HEK293T (cell line): ENCODE data around the gene PIGU.
A peak's percentile ranks its signal among the peaks of the same experiment; 100 is the strongest.
"Not testable (repeated sequence)": the region's sequence is repeated elsewhere in the genome, so short reads cannot be mapped to it uniquely, and the experiment has no call there.

Source experiments
- CTCF ChIA-PET: fragments of 350-600 bp; formaldehyde crosslinking; extraction: SDS; loops from one replicate; lab custom pipeline; 2021; ENCODE audit warnings: antibody characterized with exemption, inconsistent platforms; lab: Yijun Ruan, JAX
- POLR2A ChIA-PET: fragments of 350-600 bp; formaldehyde crosslinking; extraction: SDS; loops from one replicate; lab custom pipeline; 2020; ENCODE audit warnings: antibody characterized with exemption, inconsistent platforms; lab: Yijun Ruan, JAX
- DNase-seq: peaks from one replicate; pipeline ENCODE4 v3.0.0; 2012; ENCODE audit warnings: mixed read lengths; ENCODE audit errors: extremely low spot score
- ARNT ChIP-seq: fragments of 450-650 bp; IDR thresholded peaks from 2 replicates; pipeline ENCODE4 v1.6.1; 2017; ENCODE audit warnings: mild to moderate bottlenecking
- BHLHE40 ChIP-seq: fragments of 450-650 bp; IDR thresholded peaks from 2 replicates; pipeline ENCODE4 v1.6.1; 2016; ENCODE audit warnings: mild to moderate bottlenecking, moderate library complexity, borderline replicate concordance
- CTBP1 ChIP-seq: fragments of 450-650 bp; IDR thresholded peaks from 2 replicates; pipeline ENCODE4 v1.6.1; 2016; ENCODE audit warnings: borderline replicate concordance
- ELF4 ChIP-seq: fragments of 450-650 bp; IDR thresholded peaks from 2 replicates; pipeline ENCODE4 v1.6.1; 2017; ENCODE audit warnings: antibody characterized with exemption
- FOXA1 ChIP-seq: fragments of 450-650 bp; IDR thresholded peaks from 2 replicates; pipeline ENCODE4 v1.6.1; 2016; ENCODE audit warnings: mild to moderate bottlenecking
- FOXK2 ChIP-seq: fragments of 450-650 bp; IDR thresholded peaks from 2 replicates; pipeline ENCODE4 v1.6.1; 2016; ENCODE audit warnings: mild to moderate bottlenecking
- FOXM1 ChIP-seq: fragments of 450-650 bp; IDR thresholded peaks from 2 replicates; pipeline ENCODE4 v1.6.1; 2017; ENCODE audit warnings: mild to moderate bottlenecking, borderline replicate concordance
- HDGF ChIP-seq: fragments of 450-650 bp; IDR thresholded peaks from 2 replicates; pipeline ENCODE4 v1.6.1; 2017; ENCODE audit warnings: antibody characterized with exemption, borderline replicate concordance
- L3MBTL2 ChIP-seq: fragments of 450-650 bp; conservative IDR thresholded peaks from 2 replicates; pipeline ENCODE4 v1.6.1; 2016; ENCODE audit warnings: mild to moderate bottlenecking
- LEF1 ChIP-seq: fragments of 450-650 bp; IDR thresholded peaks from 2 replicates; pipeline ENCODE4 v1.6.1; 2017; ENCODE audit warnings: mild to moderate bottlenecking, borderline replicate concordance
- NFRKB ChIP-seq: fragments of 450-650 bp; IDR thresholded peaks from 2 replicates; pipeline ENCODE4 v1.6.1; 2016; ENCODE audit warnings: mild to moderate bottlenecking, moderate library complexity
- PKNOX1 ChIP-seq: fragments of 450-650 bp; IDR thresholded peaks from 2 replicates; pipeline ENCODE4 v1.6.1; 2016
- SP1 ChIP-seq: fragments of 450-650 bp; IDR thresholded peaks from 2 replicates; pipeline ENCODE4 v1.6.1; 2017
- SUZ12 ChIP-seq: fragments of 450-650 bp; IDR thresholded peaks from 2 replicates; pipeline ENCODE4 v1.6.1; 2016; ENCODE audit warnings: mild to moderate bottlenecking
- TARDBP ChIP-seq: fragments of 450-650 bp; IDR thresholded peaks from 2 replicates; pipeline ENCODE4 v1.6.1; 2016
- ZNF384 ChIP-seq: fragments of 450-650 bp; IDR thresholded peaks from 2 replicates; pipeline ENCODE4 v1.6.1; 2016

The PIGU gene

GRCh38 chr20:34683667-34684066 lies 6.8 kb upstream of the PIGU start:
- ChIA-PET POLR2A (no interaction called here), CTCF (interaction anchor here (0.7 kb wide), 1 partner anchor 13 kb away, joined by 5 read pairs; no protein-coding TSS in a partner anchor)
- TF ChIP-seq HDGF (no peak), FOXM1 (no peak), SUZ12 (no peak), SP1 (no peak), BHLHE40 (no peak), ARNT (no peak), PKNOX1 (no peak), ELF4 (no peak), TARDBP (no peak), LEF1 (no peak), ZNF384 (no peak), FOXK2 (no peak), FOXA1 (no peak), NFRKB (no peak), CTBP1 (no peak), L3MBTL2 (no peak)
- no peak for DNase-seq

GRCh38 chr20:34680586-34681175 lies 3.8 kb upstream of the PIGU start:
- no peak for DNase-seq
- ChIA-PET POLR2A (no interaction called here), CTCF (interaction anchor here (0.6 to 0.9 kb wide), 2 partner anchors 12 to 20 kb away, joined by 5 read pairs; no protein-coding TSS in a partner anchor)
- TF ChIP-seq L3MBTL2 (no peak), CTBP1 (no peak), BHLHE40 (no peak), SUZ12 (no peak), LEF1 (no peak), NFRKB (no peak), FOXA1 (no peak)

- no peak for TF ChIP-seq BHLHE40
- TF ChIP-seq FOXA1, result no peak
- DNase-seq, result no peak
- CTCF ChIA-PET, result no interaction called here
- POLR2A ChIA-PET, result interaction anchor here (1.5 kb wide), 2 partner anchors 20 to 29 kb away, joined by 3 to 5 read pairs; no protein-coding TSS in a partner anchor
Measured at GRCh38 chr20:34675993-34676641, 775 bp downstream of the PIGU start.

GRCh38 chr20:34675561-34675960 lies 1.3 kb downstream of the PIGU start:
- no peak for TF ChIP-seq FOXA1
- no peak for TF ChIP-seq CTBP1
- DNase-seq, result no peak
- ChIA-PET CTCF (no interaction called here), POLR2A (no interaction called here)

- CTCF ChIA-PET, result no interaction called here
- TF ChIP-seq CTBP1 (no peak), BHLHE40 (no peak), FOXM1 (no peak), FOXA1 (no peak), L3MBTL2 (no peak), SUZ12 (no peak), LEF1 (no peak), TARDBP (no peak), ELF4 (no peak), ZNF384 (no peak), FOXK2 (no peak)
- POLR2A ChIA-PET, result interaction anchor here (1.1 kb wide), 1 partner anchor 10 kb away, joined by 3 read pairs; no protein-coding TSS in a partner anchor
- no peak for DNase-seq
Measured at GRCh38 chr20:34673412-34673811, 3.5 kb downstream of the PIGU start.

- POLR2A ChIA-PET, result no interaction called here
Measured at GRCh38 chr20:34669094-34669493, 7.8 kb downstream of the PIGU start.

GRCh38 chr20:34664751-34665150 lies 12.1 kb downstream of the PIGU start:
- POLR2A ChIA-PET, CTCF ChIA-PET, DNase-seq: not testable (repeated sequence)

More at GRCh38 chr20:34669094-34669493, 7.8 kb downstream of the PIGU start:
- TF ChIP-seq LEF1, result no peak
- no peak for TF ChIP-seq HDGF
- TF ChIP-seq ZNF384, result no peak
- TF ChIP-seq FOXA1, result no peak
- no peak for TF ChIP-seq BHLHE40
- no peak for TF ChIP-seq SUZ12
- no peak for TF ChIP-seq NFRKB
- no peak for TF ChIP-seq ARNT
- DNase-seq, result no peak
- CTCF ChIA-PET, result no interaction called here

GRCh38 chr20:34663213-34663943 lies 13.5 kb downstream of the PIGU start:
- ChIA-PET CTCF (interaction anchor here (0.6 kb wide), 1 partner anchor 32 kb away, joined by 6 read pairs; no protein-coding TSS in a partner anchor), POLR2A (interaction anchor here (0.9 to 1.1 kb wide), 2 partner anchors 10 to 13 kb away, joined by 3 to 4 read pairs; no protein-coding TSS in a partner anchor)
- DNase-seq, result peak; percentile 26
- TF ChIP-seq NFRKB (no peak), PKNOX1 (peak; percentile 83), ARNT (no peak)

- POLR2A ChIA-PET, DNase-seq, CTCF ChIA-PET: not testable (repeated sequence)
Measured at GRCh38 chr20:34661811-34662210, 15.1 kb downstream of the PIGU start.

GRCh38 chr20:34658654-34659053 lies 18.2 kb downstream of the PIGU start:
- CTCF ChIA-PET, POLR2A ChIA-PET: not testable (repeated sequence)

More at GRCh38 chr20:34658654-34659053, 18.2 kb downstream of the PIGU start:
- not testable (repeated sequence) for DNase-seq
